ENCODE data around the gene LIMS1.
"Not testable (repeated sequence)": the region's sequence is repeated elsewhere in the genome, so short reads cannot be mapped to it uniquely, and the experiment has no call there.

DNA sequence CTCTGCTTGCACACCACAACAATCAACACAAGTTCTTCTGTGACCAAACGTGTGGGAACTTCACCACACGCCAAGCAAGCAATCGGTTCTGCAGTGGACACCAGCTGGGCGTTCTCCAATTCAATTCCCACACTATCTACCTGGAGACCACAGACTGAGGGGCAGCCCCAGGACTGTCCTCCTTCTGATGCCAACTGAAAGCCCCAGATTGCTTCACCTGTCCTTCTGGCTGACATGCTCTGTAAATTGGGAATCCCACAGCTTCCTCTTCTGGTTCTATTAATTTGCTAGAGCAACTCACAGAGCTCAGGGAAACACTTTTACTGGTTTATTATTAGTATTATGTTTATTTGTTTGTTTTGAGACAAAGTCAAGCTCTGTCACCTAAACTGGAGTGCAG, 131.7 kb downstream of the LIMS1 start:
- TF ChIP-seq, protein P1, sequence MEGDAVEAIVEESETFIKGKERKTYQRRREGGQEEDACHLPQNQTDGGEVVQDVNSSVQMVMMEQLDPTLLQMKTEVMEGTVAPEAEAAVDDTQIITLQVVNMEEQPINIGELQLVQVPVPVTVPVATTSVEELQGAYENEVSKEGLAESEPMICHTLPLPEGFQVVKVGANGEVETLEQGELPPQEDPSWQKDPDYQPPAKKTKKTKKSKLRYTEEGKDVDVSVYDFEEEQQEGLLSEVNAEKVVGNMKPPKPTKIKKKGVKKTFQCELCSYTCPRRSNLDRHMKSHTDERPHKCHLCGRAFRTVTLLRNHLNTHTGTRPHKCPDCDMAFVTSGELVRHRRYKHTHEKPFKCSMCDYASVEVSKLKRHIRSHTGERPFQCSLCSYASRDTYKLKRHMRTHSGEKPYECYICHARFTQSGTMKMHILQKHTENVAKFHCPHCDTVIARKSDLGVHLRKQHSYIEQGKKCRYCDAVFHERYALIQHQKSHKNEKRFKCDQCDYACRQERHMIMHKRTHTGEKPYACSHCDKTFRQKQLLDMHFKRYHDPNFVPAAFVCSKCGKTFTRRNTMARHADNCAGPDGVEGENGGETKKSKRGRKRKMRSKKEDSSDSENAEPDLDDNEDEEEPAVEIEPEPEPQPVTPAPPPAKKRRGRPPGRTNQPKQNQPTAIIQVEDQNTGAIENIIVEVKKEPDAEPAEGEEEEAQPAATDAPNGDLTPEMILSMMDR (IDR thresholded peaks at IDR 0.05), result not testable (repeated sequence)
- TF ChIP-seq EP300, POLR2A, POLR2AphosphoS5 (IDR thresholded peaks at IDR 0.05): not testable (repeated sequence)

Measured in stomach (tissue), 4 donors.